Fibroblast of pulmonary artery (primary cell): Measurements from ENCODE around the gene PSMA5.

Source experiments
- DNase-seq: peaks from one replicate; pipeline ENCODE4 v3.0.0-alpha.2; 2010; ENCODE audit warnings: low read depth
- H3K4me3 ChIP-seq: replicated peaks from 2 replicates; pipeline ENCODE4 v1.5.1; 2011; ENCODE audit warnings: low read depth, mild to moderate bottlenecking, control low read depth, low read length, moderate library complexity
- TF ChIP-seq, protein P1 (sequence below): IDR thresholded peaks from 2 replicates; pipeline ENCODE4 v1.5.1; 2011; ENCODE audit warnings: mild to moderate bottlenecking, control low read depth, low read length, inconsistent platforms; ENCODE audit errors: missing control alignments

The PSMA5 gene

DNA sequence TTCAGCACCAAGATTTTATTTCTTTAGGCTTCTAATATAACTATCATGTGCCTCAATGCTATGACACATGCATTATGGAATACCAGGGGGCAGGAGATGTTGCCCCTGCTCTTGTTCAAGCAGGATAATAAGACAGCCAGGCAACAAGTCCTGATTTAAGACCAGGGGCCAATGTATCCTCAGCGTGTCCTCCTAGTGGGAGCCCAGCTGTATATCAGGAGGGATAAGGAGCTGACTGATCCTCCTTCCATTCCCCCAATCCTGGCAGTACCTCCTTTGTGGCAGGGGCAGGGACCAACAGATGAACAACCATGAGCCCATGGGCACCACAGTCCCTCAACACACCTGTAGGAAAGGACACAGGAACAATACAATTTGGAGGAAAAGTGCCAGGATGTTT, 57.8 kb downstream of the PSMA5 start:
- TF ChIP-seq, protein P1, sequence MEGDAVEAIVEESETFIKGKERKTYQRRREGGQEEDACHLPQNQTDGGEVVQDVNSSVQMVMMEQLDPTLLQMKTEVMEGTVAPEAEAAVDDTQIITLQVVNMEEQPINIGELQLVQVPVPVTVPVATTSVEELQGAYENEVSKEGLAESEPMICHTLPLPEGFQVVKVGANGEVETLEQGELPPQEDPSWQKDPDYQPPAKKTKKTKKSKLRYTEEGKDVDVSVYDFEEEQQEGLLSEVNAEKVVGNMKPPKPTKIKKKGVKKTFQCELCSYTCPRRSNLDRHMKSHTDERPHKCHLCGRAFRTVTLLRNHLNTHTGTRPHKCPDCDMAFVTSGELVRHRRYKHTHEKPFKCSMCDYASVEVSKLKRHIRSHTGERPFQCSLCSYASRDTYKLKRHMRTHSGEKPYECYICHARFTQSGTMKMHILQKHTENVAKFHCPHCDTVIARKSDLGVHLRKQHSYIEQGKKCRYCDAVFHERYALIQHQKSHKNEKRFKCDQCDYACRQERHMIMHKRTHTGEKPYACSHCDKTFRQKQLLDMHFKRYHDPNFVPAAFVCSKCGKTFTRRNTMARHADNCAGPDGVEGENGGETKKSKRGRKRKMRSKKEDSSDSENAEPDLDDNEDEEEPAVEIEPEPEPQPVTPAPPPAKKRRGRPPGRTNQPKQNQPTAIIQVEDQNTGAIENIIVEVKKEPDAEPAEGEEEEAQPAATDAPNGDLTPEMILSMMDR: no peak

DNA sequence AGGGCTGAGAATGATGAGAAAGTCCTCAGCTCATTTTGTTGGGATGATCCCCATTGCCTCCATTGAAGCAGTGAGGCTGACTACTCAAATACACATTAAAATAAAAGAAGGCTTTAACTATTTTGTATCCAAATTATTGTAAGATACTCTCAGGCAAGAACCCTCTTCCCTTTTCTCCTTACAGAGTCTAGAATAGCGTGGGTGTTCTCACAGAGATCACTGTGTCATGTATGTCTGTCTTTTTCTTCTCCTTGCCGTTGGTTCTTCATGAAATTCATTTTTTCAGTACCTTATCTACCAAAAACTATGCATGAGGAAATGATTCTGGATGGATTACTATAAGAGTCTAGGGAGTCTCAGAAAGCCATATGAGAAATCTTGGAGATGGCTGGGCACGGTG, 58.6 kb downstream of the PSMA5 start:
- TF ChIP-seq, protein P1: no peak
- H3K4me3 ChIP-seq: no peak overlapping the region
- DNase-seq: no peak

More for the DNA sequence above, 57.8 kb downstream of the PSMA5 start:
- no peak overlapping the region for H3K4me3 ChIP-seq
- no peak for DNase-seq

DNA sequence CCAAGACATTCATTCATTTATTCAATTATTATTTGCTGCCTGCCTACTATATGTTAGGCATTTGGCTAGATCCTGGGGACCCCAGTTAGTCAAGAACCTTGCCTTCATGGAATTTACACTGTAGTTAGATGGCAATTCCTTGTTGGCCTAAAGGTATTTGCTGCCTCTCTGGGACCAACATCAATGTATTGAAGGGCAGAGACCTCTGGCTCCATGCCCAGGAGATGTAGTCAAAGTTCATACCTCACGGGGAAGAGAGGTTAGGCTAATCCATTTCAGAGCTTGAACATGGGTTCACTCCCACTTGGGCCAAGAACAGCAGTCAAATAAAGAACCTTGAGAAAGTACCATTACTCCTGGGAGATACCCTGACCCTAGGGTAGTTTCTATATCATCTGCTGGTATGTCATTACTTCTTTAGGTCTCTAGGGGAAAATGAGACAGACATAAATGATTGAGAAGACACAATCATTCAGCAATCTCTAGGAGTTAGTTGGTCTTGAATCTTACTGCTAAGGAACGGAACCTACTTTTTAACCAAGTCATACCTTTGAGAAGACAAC, 60.5 kb downstream of the PSMA5 start:
- no peak overlapping the region for H3K4me3 ChIP-seq
- TF ChIP-seq, protein P1: no peak
- DNase-seq: no peak

DNA sequence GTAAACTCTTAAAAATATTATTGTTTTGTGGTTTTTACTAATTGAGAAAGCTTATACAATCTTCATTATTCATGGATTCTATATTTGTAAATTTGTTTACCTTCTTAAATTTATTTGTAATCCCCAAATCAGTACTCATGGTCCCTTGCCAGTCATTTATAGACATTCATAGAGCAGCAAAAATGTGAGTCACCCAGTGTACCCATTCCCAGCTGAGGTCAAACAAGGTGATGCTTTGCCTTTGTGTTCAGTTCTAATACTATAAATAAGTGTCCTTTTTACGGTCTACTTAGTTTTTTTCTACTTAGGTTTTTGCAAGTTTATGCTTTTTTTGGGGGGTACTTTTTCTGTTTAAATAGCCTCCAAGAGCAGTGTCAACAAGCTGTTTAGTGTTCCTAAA, 64.6 kb downstream of the PSMA5 start:
- peak; percentile 27 for DNase-seq
- TF ChIP-seq, protein P1: no peak
- H3K4me3 ChIP-seq: no peak overlapping the region

DNA sequence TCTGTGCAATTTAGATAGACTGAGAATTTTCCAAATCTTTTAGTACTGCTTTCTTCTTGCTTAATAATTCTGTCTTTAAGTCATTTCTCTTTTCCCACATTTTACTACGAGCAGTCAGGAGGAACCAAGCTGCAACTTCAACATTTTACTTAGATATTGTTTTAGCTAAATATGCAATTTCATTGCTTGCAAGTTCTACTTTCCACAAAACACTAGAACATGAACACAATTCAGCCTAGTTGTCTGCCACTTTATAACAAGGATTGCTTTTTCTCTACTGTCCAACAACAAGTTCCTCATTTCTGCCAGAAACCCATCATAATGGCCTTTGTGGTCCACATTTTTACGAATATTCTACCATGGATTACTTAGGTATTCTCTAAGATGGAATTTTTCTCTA, 65.2 kb downstream of the PSMA5 start:
- TF ChIP-seq, protein P1: no peak
- DNase-seq: no peak
- no peak overlapping the region for H3K4me3 ChIP-seq

DNA sequence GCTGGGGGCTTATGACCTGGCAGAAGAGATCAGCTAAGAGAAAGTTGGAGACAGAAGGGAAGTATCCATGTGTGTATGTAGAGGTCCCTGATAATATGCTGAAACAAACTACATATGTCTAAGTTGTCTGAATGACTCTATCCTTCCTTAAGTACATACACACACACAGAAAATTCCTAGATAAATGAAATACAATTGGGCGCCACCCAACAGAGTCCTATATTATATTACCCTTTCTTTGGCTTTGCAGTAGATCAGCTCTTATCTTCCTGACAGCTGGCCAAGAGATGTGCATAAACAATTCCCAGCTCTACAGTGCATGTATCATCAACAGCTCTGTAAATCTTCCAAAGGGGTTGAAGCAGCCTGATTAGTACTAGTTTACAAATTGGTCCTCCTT, 68.6 kb downstream of the PSMA5 start:
- TF ChIP-seq, protein P1: no peak
- no peak overlapping the region for H3K4me3 ChIP-seq
- peak; percentile 14 for DNase-seq

DNA sequence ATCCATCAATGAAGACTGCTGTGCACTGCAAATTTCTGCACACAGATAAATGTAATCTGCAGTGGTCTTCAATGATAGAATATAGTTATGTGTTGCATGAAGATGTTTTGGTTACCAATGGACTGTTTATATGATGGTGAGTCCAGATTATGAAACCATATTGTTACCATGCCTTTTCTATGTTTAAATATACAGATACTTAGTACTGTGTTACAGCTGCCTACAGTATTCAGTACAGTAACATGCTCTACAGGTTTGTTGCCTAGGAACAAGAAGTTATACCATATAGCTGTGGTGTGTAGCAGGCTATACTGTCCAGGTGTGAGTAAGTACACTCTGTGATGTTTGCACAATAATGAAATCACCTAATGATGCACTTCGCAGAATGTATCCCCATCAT, 69.3 kb downstream of the PSMA5 start:
- TF ChIP-seq, protein P1: no peak
- H3K4me3 ChIP-seq: no peak overlapping the region
- no peak for DNase-seq
